Activated B cell treated with CpG ODN at 0.5 μM for 24 hours (primary cell): ENCODE measurements around the gene LRRC3. TPM values are rescaled to one million over a fixed set of nuclear protein-coding genes. Genes with fewer than 3 reads are reported as not detected.

Experiments
- ATAC-seq: fragments of 200-7000 bp; cut with Tn5 transposase; one replicate; pipeline ENCODE4 v1.10.0; 2021; ENCODE audit warnings: low read depth, mild to moderate bottlenecking, moderate library complexity
- CTCF ChIA-PET: fragments of 350-600 bp; sonication (Branson Sonifier 250); formaldehyde crosslinking; loops from one replicate; lab custom pipeline; 2021; ENCODE audit warnings: antibody characterized with exemption; lab: Charles Lee
- POLR2A ChIA-PET: fragments of 350-600 bp; sonication (Branson Sonifier 250); formaldehyde crosslinking; loops from one replicate; lab custom pipeline; 2021; ENCODE audit warnings: antibody characterized with exemption; lab: Charles Lee
- DNase-seq: peaks from one replicate; pipeline ENCODE4 v3.0.0; 2022
- H3K27ac Mint-ChIP-seq: one replicate; pipeline ENCODE4 v1.8.0; 2020; ENCODE audit warnings: mixed read lengths
- H3K27me3 Mint-ChIP-seq: one replicate; pipeline ENCODE4 v1.8.0; 2021; ENCODE audit warnings: mixed read lengths
- H3K36me3 Mint-ChIP-seq: one replicate; pipeline ENCODE4 v1.8.0; 2021; ENCODE audit warnings: low read depth, mixed read lengths
- H3K4me1 Mint-ChIP-seq: one replicate; pipeline ENCODE4 v1.8.0; 2021; ENCODE audit warnings: mixed read lengths
- H3K4me3 Mint-ChIP-seq: one replicate; pipeline ENCODE4 v1.8.0; 2020; ENCODE audit warnings: mild to moderate bottlenecking, mixed read lengths
- H3K9me3 Mint-ChIP-seq: one replicate; pipeline ENCODE4 v1.8.0; 2020; ENCODE audit warnings: mixed read lengths
- intact Hi-C: fragments of 100-400 bp; cut with micrococcal nuclease; formaldehyde crosslinking; loops from one replicate; pipeline ENCODE4 v1.15.1; 2024
- total RNA-seq: library from RNA; stranded (reverse); gene quantifications from 2 replicates; pipeline ENCODE4 v1.2.3, GENCODE V29; 2022
- TF ChIP-seq, protein P1 (sequence below): fragments of 200-600 bp; IDR thresholded peaks from one replicate; pipeline ENCODE4 v1.8.0; 2022; ENCODE audit warnings: antibody characterized with exemption, mild to moderate bottlenecking

The LRRC3 gene
- total RNA-seq, 1 donor from 2014 or later = 1.00 TPM

DNA sequence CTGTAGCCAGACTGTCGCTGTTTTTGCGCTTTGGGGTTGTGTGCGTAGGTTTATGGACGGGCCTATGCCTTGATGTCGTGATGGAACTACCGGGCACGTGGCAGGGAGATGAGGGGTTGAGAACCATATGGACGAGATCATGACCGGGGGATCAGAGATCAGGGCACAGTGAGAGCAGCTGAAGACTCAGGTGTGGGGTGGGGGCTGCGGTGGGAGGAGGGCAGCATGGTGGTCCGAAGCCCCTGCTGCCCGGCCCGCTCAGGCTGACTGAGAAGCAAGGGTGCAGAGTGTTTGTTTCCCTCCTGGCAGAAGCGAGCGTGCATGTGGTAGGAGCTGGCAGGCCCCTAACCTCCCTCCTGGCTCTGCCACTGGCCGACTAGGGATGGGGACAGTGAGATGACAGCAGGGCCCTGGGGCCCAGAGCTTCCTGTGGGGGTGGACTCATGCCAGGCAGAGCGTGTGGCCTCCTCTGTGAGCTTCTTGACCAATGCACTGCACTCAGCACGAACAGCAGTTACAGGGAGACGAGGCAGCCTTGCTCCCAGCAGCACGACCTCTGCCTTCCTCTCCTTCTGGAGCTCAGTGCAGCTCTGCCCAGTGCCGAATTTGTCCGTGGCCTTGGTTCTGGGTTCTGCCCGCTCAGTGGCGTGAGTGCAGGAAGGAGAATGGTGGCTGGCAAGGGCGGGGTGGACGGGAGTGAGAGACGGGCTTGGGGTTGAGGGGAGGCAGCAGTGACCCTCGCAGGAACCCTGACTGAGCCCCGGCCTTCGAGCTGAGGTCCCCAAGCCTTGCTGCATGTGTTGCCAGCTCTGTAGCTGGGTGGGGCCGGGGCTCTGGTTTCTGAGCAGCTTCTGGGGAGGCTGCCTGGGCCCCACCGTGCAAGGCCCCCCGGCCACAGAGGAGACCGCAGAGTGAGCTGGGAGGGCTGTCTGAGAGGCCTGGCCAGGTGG lies 22.2 kb upstream of the LRRC3 start:
- POLR2A ChIA-PET = no interaction called here
- ATAC-seq = no peak
- intact Hi-C loops = no loop called here
- Mint-ChIP-seq H3K4me1 (no peaks in the 10 kb centered on the region), H3K27ac (no peak overlapping the region), H3K4me3 (no peak overlapping the region), H3K9me3 (peaks cover 11% of the 10 kb centered on the region), H3K36me3 (peaks cover 3% of the 10 kb centered on the region), H3K27me3 (no peaks in the 10 kb centered on the region)
- CTCF ChIA-PET = no interaction called here
- TF ChIP-seq, protein P1, sequence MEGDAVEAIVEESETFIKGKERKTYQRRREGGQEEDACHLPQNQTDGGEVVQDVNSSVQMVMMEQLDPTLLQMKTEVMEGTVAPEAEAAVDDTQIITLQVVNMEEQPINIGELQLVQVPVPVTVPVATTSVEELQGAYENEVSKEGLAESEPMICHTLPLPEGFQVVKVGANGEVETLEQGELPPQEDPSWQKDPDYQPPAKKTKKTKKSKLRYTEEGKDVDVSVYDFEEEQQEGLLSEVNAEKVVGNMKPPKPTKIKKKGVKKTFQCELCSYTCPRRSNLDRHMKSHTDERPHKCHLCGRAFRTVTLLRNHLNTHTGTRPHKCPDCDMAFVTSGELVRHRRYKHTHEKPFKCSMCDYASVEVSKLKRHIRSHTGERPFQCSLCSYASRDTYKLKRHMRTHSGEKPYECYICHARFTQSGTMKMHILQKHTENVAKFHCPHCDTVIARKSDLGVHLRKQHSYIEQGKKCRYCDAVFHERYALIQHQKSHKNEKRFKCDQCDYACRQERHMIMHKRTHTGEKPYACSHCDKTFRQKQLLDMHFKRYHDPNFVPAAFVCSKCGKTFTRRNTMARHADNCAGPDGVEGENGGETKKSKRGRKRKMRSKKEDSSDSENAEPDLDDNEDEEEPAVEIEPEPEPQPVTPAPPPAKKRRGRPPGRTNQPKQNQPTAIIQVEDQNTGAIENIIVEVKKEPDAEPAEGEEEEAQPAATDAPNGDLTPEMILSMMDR = no peak
- DNase-seq = no peak

DNA sequence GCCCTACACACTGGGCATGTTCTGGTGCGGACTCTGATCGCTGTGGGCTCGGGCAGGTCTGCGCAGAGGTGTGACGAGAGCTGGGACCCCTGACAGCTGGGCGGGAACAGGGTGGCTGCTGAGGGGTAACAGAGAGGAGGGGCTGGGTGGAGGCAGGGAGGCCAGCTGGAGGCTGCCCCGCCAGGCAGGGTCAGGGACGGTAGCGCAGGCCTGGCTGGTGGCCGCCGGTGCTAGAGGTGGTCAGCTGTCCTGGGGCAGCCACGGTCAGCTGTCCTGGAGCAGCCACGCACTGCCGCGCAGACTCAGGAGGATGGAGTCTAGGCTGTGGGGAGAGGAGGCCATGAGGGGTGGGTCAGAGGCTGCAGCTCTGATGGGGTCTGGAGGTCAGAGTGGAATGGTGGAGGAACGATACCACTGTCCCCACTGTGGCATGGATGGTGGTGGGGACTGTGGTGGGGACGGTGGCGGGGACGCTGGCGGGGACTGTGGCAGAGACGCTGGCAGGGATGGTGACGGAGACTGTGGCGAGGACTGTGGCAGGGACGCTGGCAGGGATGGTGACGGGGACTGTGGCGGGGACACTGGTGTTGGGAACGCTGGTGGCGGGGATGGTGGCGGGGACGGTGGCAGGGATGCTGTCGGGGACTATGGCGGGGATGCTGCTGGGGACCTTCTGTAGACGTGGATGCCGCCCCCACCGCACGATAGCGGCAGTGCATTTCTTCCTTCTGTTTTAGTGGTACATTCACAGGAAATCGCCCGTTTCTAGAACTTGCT lies 21.3 kb upstream of the LRRC3 start:
- Mint-ChIP-seq H3K27me3 (no peaks in the 10 kb centered on the region), H3K36me3 (peaks cover 3% of the 10 kb centered on the region), H3K9me3 (peaks cover 11% of the 10 kb centered on the region), H3K27ac (no peak overlapping the region), H3K4me3 (no peak overlapping the region), H3K4me1 (no peaks in the 10 kb centered on the region)
- no peak for DNase-seq
- ChIA-PET POLR2A (no interaction called here), CTCF (no interaction called here)
- intact Hi-C loops = no loop called here
- TF ChIP-seq, protein P1 = no peak
- no peak for ATAC-seq

- Mint-ChIP-seq H3K4me3 (no peak overlapping the region), H3K36me3 (peaks cover 5% of the 10 kb centered on the region), H3K27me3 (no peaks in the 10 kb centered on the region), H3K9me3 (peaks cover 11% of the 10 kb centered on the region), H3K27ac (no peak overlapping the region), H3K4me1 (no peaks in the 10 kb centered on the region)
- intact Hi-C loops = no loop called here
- ATAC-seq (no peak), DNase-seq (no peak)
- CTCF ChIA-PET = no interaction called here
- POLR2A ChIA-PET = no interaction called here
- TF ChIP-seq, protein P1 = no peak
Observed at GRCh38 chr21:44434568-44434925, 20.8 kb upstream of the LRRC3 start.

GRCh38 chr21:44434936-44435635 lies 20.2 kb upstream of the LRRC3 start:
- H3K27ac Mint-ChIP-seq = no peak overlapping the region
- H3K9me3 Mint-ChIP-seq = peaks cover 6% of the 10 kb centered on the region
- peaks cover 5% of the 10 kb centered on the region for H3K36me3 Mint-ChIP-seq
- H3K27me3 Mint-ChIP-seq = no peaks in the 10 kb centered on the region
- ATAC-seq (no peak), DNase-seq (no peak)
- ChIA-PET CTCF (no interaction called here), POLR2A (no interaction called here)
- intact Hi-C loops = no loop called here
- no peaks in the 10 kb centered on the region for H3K4me1 Mint-ChIP-seq
- H3K4me3 Mint-ChIP-seq = no peak overlapping the region
- TF ChIP-seq, protein P1 = no peak
